ENCODE data around the gene CGNL1. TPM values are rescaled to one million over a fixed set of nuclear protein-coding genes. Genes with fewer than 3 reads are reported as not detected.

Gene CGNL1
- total RNA-seq, 1 donor from 2014 or later = 5.4 TPM

- no peak for TF ChIP-seq CTCF (IDR thresholded peaks at IDR 0.05; ENCODE audit: partially characterized antibody, unreplicated experiment)
- no peak for DNase-seq
- H3K4me3 Mint-ChIP-seq (ENCODE audit: unreplicated experiment) = no peak overlapping the region
- H3K27me3 Mint-ChIP-seq (ENCODE audit: unreplicated experiment) = peaks cover 1% of the 10 kb centered on the region
- no peaks in the 10 kb centered on the region for H3K36me3 Mint-ChIP-seq (ENCODE audit: unreplicated experiment)
- H3K9me3 Mint-ChIP-seq (ENCODE audit: unreplicated experiment) = no peaks in the 10 kb centered on the region
- no peak overlapping the region for H3K27ac Mint-ChIP-seq (ENCODE audit: unreplicated experiment)
- H3K4me1 Mint-ChIP-seq (ENCODE audit: low read depth, unreplicated experiment) = peaks cover 3% of the 10 kb centered on the region
Observed at GRCh38 chr15:57485869-57486268, 109.6 kb downstream of the CGNL1 start.

GRCh38 chr15:57486833-57487232, 110.5 kb downstream of the CGNL1 start:
- no peak overlapping the region for H3K27ac Mint-ChIP-seq (ENCODE audit: unreplicated experiment)

GRCh38 chr15:57489122-57489521, 112.8 kb downstream of the CGNL1 start:
- Mint-ChIP-seq H3K9me3 (ENCODE audit: unreplicated experiment) (no peaks in the 10 kb centered on the region), H3K4me1 (ENCODE audit: low read depth, unreplicated experiment) (peaks cover 3% of the 10 kb centered on the region), H3K27me3 (ENCODE audit: unreplicated experiment) (peaks cover 1% of the 10 kb centered on the region), H3K27ac (ENCODE audit: unreplicated experiment) (no peak overlapping the region), H3K4me3 (ENCODE audit: unreplicated experiment) (no peak overlapping the region), H3K36me3 (ENCODE audit: unreplicated experiment) (no peaks in the 10 kb centered on the region)
- no peak for DNase-seq
- TF ChIP-seq CTCF (IDR thresholded peaks at IDR 0.05; ENCODE audit: partially characterized antibody, unreplicated experiment) = no peak

More at GRCh38 chr15:57486833-57487232, 110.5 kb downstream of the CGNL1 start:
- Mint-ChIP-seq H3K9me3 (ENCODE audit: unreplicated experiment) (no peaks in the 10 kb centered on the region), H3K36me3 (ENCODE audit: unreplicated experiment) (no peaks in the 10 kb centered on the region), H3K4me1 (ENCODE audit: low read depth, unreplicated experiment) (peaks cover 3% of the 10 kb centered on the region), H3K4me3 (ENCODE audit: unreplicated experiment) (no peak overlapping the region), H3K27me3 (ENCODE audit: unreplicated experiment) (peaks cover 1% of the 10 kb centered on the region)
- TF ChIP-seq CTCF (IDR thresholded peaks at IDR 0.05; ENCODE audit: partially characterized antibody, unreplicated experiment) = no peak
- DNase-seq = no peak

GRCh38 chr15:57493351-57493750, 117.0 kb downstream of the CGNL1 start:
- Mint-ChIP-seq H3K9me3 (ENCODE audit: unreplicated experiment) (no peaks in the 10 kb centered on the region), H3K27me3 (ENCODE audit: unreplicated experiment) (no peaks in the 10 kb centered on the region), H3K4me3 (ENCODE audit: unreplicated experiment) (no peak overlapping the region), H3K27ac (ENCODE audit: unreplicated experiment) (no peak overlapping the region), H3K36me3 (ENCODE audit: unreplicated experiment) (no peaks in the 10 kb centered on the region), H3K4me1 (ENCODE audit: low read depth, unreplicated experiment) (peaks cover 3% of the 10 kb centered on the region)
- no peak for TF ChIP-seq CTCF (IDR thresholded peaks at IDR 0.05; ENCODE audit: partially characterized antibody, unreplicated experiment)
- no peak for DNase-seq

GRCh38 chr15:57494581-57494980, 118.3 kb downstream of the CGNL1 start:
- H3K27ac Mint-ChIP-seq (ENCODE audit: unreplicated experiment) = no peak overlapping the region
- no peak for TF ChIP-seq CTCF (IDR thresholded peaks at IDR 0.05; ENCODE audit: partially characterized antibody, unreplicated experiment)
- H3K4me1 Mint-ChIP-seq (ENCODE audit: low read depth, unreplicated experiment) = peaks cover 3% of the 10 kb centered on the region
- H3K9me3 Mint-ChIP-seq (ENCODE audit: unreplicated experiment) = peaks cover 1% of the 10 kb centered on the region
- H3K4me3 Mint-ChIP-seq (ENCODE audit: unreplicated experiment) = no peak overlapping the region
- no peaks in the 10 kb centered on the region for H3K36me3 Mint-ChIP-seq (ENCODE audit: unreplicated experiment)
- DNase-seq = no peak
- H3K27me3 Mint-ChIP-seq (ENCODE audit: unreplicated experiment) = no peaks in the 10 kb centered on the region

Data from glutamatergic neuron (in vitro differentiated cells).